Fibroblast of lung (primary cell): ENCODE measurements around the gene SMARCA2. TPM values are rescaled to one million over a fixed set of nuclear protein-coding genes. Genes with fewer than 3 reads are reported as not detected.

Experiments used
- DNase-seq, 2 donors: peaks; one replicate each; pipeline versions ENCODE4 v3.0.0 to v3.0.0-alpha.2; 2010; ENCODE audit warnings: low read depth in 2 of 2
- H2AFZ ChIP-seq: 2 replicates; pipeline ENCODE4 v1.5.1; 2012; ENCODE audit warnings: low read length, control low read depth, inconsistent platforms
- H3K27ac ChIP-seq: 2 replicates; pipeline ENCODE4 v1.5.1; 2011; ENCODE audit warnings: low read length, control low read depth; ENCODE audit not compliant: insufficient read depth
- H3K27me3 ChIP-seq: 2 replicates; pipeline ENCODE4 v1.5.1; 2011; ENCODE audit warnings: mild to moderate bottlenecking, low read length; ENCODE audit not compliant: control insufficient read depth, insufficient read depth
- H3K36me3 ChIP-seq: 2 replicates; pipeline ENCODE4 v1.5.1; 2011; ENCODE audit warnings: low read length; ENCODE audit not compliant: control insufficient read depth, insufficient read depth
- H3K4me1 ChIP-seq: 2 replicates; pipeline ENCODE4 v1.5.1; 2011; ENCODE audit warnings: low read length; ENCODE audit not compliant: control insufficient read depth, insufficient read depth; ENCODE audit errors: extremely low read depth
- H3K4me2 ChIP-seq: 2 replicates; pipeline ENCODE4 v1.5.1; 2011; ENCODE audit warnings: low read length, control low read depth; ENCODE audit not compliant: insufficient read depth; ENCODE audit errors: extremely low read depth
- H3K4me3 ChIP-seq, 4 experiments: fragments of 200-600 bp in 1 of 4; sonication (generic) in 1 of 4; replicated peaks in 1 of 4; 2 replicates each; pipeline ENCODE4 v1.5.1; 2011 to 2016; ENCODE audit warnings: low read length in 4 of 4, low read depth in 3 of 4, mild to moderate bottlenecking in 3 of 4, control low read depth in 2 of 4, inconsistent platforms in 1 of 4, mixed read lengths in 1 of 4; ENCODE audit not compliant: insufficient read depth in 1 of 4; ENCODE audit errors: control extremely low read depth in 1 of 4
- H3K79me2 ChIP-seq: 2 replicates; pipeline ENCODE4 v1.5.1; 2012; ENCODE audit warnings: mild to moderate bottlenecking, low read length, inconsistent platforms; ENCODE audit not compliant: control insufficient read depth, insufficient read depth
- H3K9ac ChIP-seq: 2 replicates; pipeline ENCODE4 v1.5.1; 2011; ENCODE audit warnings: mild to moderate bottlenecking, low read length, control low read depth; ENCODE audit not compliant: insufficient read depth
- H3K9me3 ChIP-seq: 2 replicates; pipeline ENCODE4 v1.5.1; 2012; ENCODE audit warnings: low read depth, low read length; ENCODE audit not compliant: control insufficient read depth, insufficient read depth
- H4K20me1 ChIP-seq: 2 replicates; pipeline ENCODE4 v1.5.1; 2011; ENCODE audit warnings: low read length; ENCODE audit not compliant: control insufficient read depth, insufficient read depth; ENCODE audit errors: extremely low read depth
- CTCF ChIP-seq, 2 donors: IDR thresholded peaks in 1 of 2; conservative IDR thresholded peaks in 1 of 2; 1 replicate in 1 of 2; 2 replicates in 1 of 2; pipeline ENCODE4 v1.5.1; 2011 to 2012; ENCODE audit warnings: low read length in 2 of 2, control low read depth in 1 of 2, inconsistent platforms in 1 of 2, low read depth in 1 of 2, mild to moderate bottlenecking in 1 of 2
- EZH2 ChIP-seq: IDR thresholded peaks from 2 replicates; pipeline ENCODE4 v1.5.1; 2012; ENCODE audit warnings: low read length, control low read depth, mild to moderate bottlenecking; ENCODE audit errors: missing control alignments
- polyA plus RNA-seq, 2 donors: library from polyadenylated mRNA; depleted of rRNA in 1 of 2; stranded (reverse) in 1 of 2; unstranded in 1 of 2; fragments of >200 nt; gene quantifications; 2 replicates each; pipeline ENCODE4 v1.2.1, GENCODE V29; 2011 to 2012; ENCODE audit warnings: missing spikeins in 1 of 2
- total RNA-seq: library from RNA; depleted of rRNA; stranded (reverse); fragments of >200 nt; gene quantifications from 2 replicates; pipeline ENCODE4 v1.2.1, GENCODE V29; 2014

Gene SMARCA2
- total and polyA plus RNA-seq, 2 donors (not counting 1 experiment from before 2014, with no cell fraction given), result 36.8 to 62.3 TPM

- H4K20me1 ChIP-seq, result no peaks in the 10 kb centered on the region
- no peaks in the 10 kb centered on the region for H3K36me3 ChIP-seq
- no peak overlapping the region for H3K4me3 ChIP-seq
- no peak overlapping the region for H3K4me2 ChIP-seq
- H3K4me1 ChIP-seq, result no peaks in the 10 kb centered on the region
- no peak for DNase-seq
- H3K9me3 ChIP-seq, result no peaks in the 10 kb centered on the region
- no peaks in the 10 kb centered on the region for H3K27me3 ChIP-seq
- H3K79me2 ChIP-seq, result peaks cover 13% of the 10 kb centered on the region
- H3K27ac ChIP-seq, result no peak overlapping the region
- TF ChIP-seq CTCF (conservative IDR thresholded peaks at IDR 0.05 in 1 of 2, IDR thresholded peaks at IDR 0.05 in 1 of 2; ENCODE audit: low read depth in 1 of 2, low read length in 2 of 2), result no peak
- TF ChIP-seq EZH2, result no peak
- no peak overlapping the region for H2AFZ ChIP-seq
- no peak overlapping the region for H3K9ac ChIP-seq
These were observed 11.3 kb downstream of the SMARCA2 start for GRCh38 chr9:2026220-2026997.

GRCh38 chr9:2027543-2028160, 12.5 kb downstream of the SMARCA2 start:
- Histone ChIP-seq H3K4me2 (no peak overlapping the region), H3K79me2 (peaks cover 10% of the 10 kb centered on the region)

More at GRCh38 chr9:2027543-2028160, 12.5 kb downstream of the SMARCA2 start:
- Histone ChIP-seq H3K4me1 (no peaks in the 10 kb centered on the region), H4K20me1 (no peaks in the 10 kb centered on the region), H3K27ac (no peak overlapping the region), H2AFZ (no peak overlapping the region), H3K9me3 (no peaks in the 10 kb centered on the region), H3K9ac (no peak overlapping the region), H3K27me3 (no peaks in the 10 kb centered on the region), H3K4me3 (no peak overlapping the region), H3K36me3 (no peaks in the 10 kb centered on the region)
- TF ChIP-seq EZH2 (no peak), CTCF (conservative IDR thresholded peaks at IDR 0.05 in 1 of 2, IDR thresholded peaks at IDR 0.05 in 1 of 2; ENCODE audit: low read depth in 1 of 2, low read length in 2 of 2) (no peak)
- DNase-seq, result no peak
